Activated naive CD4-positive, alpha-beta T cell treated with anti-CD3 and anti-CD28 coated beads, Interleukin-2, amount 50 U/mL, for 72 hours (primary cell): ENCODE results near the gene TALDO1. TPM values are rescaled to one million over a fixed set of nuclear protein-coding genes. Genes with fewer than 3 reads are reported as not detected.

Experiments used
- ATAC-seq, 2 donors: fragments of 150-1000 bp; cut with Tn5 transposase; 2 replicates each; pipeline ENCODE4 v1.10.0; 2021; ENCODE audit warnings: mild to moderate bottlenecking in 2 of 2, moderate library complexity in 2 of 2
- DNase-seq, 2 donors: peaks; one replicate each; pipeline ENCODE4 v3.0.0; 2021 to 2022; ENCODE audit warnings: low spot score in 2 of 2
- H3K27ac Mint-ChIP-seq, 2 donors: one replicate each; pipeline ENCODE4 v1.8.0; 2022; ENCODE audit warnings: mild to moderate bottlenecking in 2 of 2, mixed read lengths in 2 of 2
- H3K36me3 Mint-ChIP-seq, 2 donors: one replicate each; pipeline ENCODE4 v1.8.0; 2022; ENCODE audit warnings: mixed read lengths in 2 of 2
- H3K9me3 Mint-ChIP-seq, 2 donors: one replicate each; pipeline ENCODE4 v1.8.0; 2022; ENCODE audit warnings: mixed read lengths in 2 of 2
- total RNA-seq, 2 donors: library from RNA; stranded (reverse); gene quantifications; one replicate each; pipeline ENCODE4 v1.2.3, GENCODE V29; 2022

Gene TALDO1
- total RNA-seq, 2 donors from 2014 or later, result 226 to 328 TPM

- Mint-ChIP-seq H3K27ac (no peak overlapping the region), H3K36me3 (no peaks in the 10 kb centered on the region), H3K9me3 (no peaks in the 10 kb centered on the region)
- DNase-seq, result no peak
- ATAC-seq, result no peak
Measured at GRCh38 chr11:707817-708420, 39.3 kb upstream of the TALDO1 start.

DNA sequence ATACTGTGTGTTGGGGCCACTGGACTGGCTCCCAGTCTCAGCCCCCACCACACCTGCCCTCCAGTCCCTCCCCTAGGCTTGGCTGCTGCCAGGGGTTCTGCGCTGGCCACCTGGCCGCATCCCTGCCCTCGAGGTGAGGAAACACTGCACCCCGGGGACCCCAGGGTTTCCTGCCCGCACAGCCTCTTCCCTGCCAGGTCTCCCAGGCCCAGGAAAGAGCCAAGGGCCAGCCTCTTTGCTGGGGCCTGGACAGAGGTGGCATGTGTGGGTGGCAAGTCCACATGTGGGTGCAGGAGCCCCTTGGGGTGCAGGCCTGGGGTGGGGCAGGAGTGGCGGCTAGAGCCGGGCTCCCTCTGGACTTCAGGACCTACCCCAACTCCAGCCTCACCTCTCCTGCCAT, 38.8 kb upstream of the TALDO1 start:
- no peak for DNase-seq
- Mint-ChIP-seq H3K9me3 (no peaks in the 10 kb centered on the region), H3K36me3 (no peaks in the 10 kb centered on the region), H3K27ac (no peak overlapping the region)
- ATAC-seq, result no peak

- Mint-ChIP-seq H3K27ac (no peak overlapping the region), H3K36me3 (no peaks in the 10 kb centered on the region), H3K9me3 (no peaks in the 10 kb centered on the region)
- no peak for ATAC-seq
- no peak for DNase-seq
Measured at GRCh38 chr11:709109-709997, 37.9 kb upstream of the TALDO1 start.

- no peak overlapping the region for H3K27ac Mint-ChIP-seq
- H3K36me3 Mint-ChIP-seq, result no peaks in the 10 kb centered on the region
- ATAC-seq, result no peak
Measured at GRCh38 chr11:714436-714835, 32.8 kb upstream of the TALDO1 start.

DNA sequence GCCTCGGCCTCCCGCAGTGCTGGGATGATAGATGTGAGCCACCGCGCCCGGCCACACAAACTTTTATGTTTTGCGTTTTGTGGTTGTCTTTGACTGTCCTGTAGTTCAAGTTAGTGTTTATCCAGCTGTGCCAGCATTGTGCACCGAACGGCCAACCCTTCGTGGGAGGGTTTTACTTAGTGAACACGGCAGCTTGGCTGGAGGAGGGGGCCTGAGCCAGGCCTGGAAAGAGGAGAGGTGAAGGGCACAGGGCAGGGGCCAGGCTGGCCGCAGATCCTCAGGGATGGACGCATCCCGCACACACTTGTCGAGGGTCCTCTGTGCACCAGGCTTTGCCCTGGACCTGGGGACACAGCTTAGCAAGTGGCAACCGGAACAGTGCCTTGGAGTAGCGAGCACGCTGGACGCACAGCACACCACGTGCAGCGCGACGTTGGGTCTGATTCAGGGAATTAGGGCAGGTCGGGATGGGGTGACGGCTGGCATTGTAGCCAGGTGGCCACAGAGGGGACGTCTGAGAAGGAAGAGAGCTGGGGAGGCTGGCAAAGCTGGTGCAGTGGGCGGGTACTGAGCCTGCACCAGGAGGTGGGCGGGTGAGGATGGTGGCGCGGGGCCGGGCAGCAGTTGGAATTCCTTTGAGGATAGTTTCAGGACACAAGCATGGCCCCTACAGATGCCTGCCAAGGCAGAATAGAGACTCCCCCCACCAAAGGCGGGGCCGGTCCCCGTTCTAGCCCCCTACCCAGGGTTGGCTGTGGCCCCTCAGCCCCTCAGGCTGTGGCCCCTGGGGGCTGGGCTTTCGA, 27.8 kb upstream of the TALDO1 start:
- Mint-ChIP-seq H3K9me3 (no peaks in the 10 kb centered on the region), H3K27ac (no peak overlapping the region), H3K36me3 (no peaks in the 10 kb centered on the region)
- ATAC-seq, result no peak
- no peak for DNase-seq

More at GRCh38 chr11:714436-714835, 32.8 kb upstream of the TALDO1 start:
- no peaks in the 10 kb centered on the region for H3K9me3 Mint-ChIP-seq
- no peak for DNase-seq

GRCh38 chr11:720017-720641, 27.1 kb upstream of the TALDO1 start:
- DNase-seq (no peak), ATAC-seq (no peak)
- Mint-ChIP-seq H3K9me3 (no peaks in the 10 kb centered on the region), H3K27ac (no peak overlapping the region), H3K36me3 (no peaks in the 10 kb centered on the region)

GRCh38 chr11:720642-721246, 26.5 kb upstream of the TALDO1 start:
- DNase-seq (peak in 1 of 2 donors; percentile 20), ATAC-seq (peak; percentile 40 to 53)
- no peak overlapping the region for H3K27ac Mint-ChIP-seq
- H3K36me3 Mint-ChIP-seq, result no peaks in the 10 kb centered on the region
- no peaks in the 10 kb centered on the region for H3K9me3 Mint-ChIP-seq

DNA sequence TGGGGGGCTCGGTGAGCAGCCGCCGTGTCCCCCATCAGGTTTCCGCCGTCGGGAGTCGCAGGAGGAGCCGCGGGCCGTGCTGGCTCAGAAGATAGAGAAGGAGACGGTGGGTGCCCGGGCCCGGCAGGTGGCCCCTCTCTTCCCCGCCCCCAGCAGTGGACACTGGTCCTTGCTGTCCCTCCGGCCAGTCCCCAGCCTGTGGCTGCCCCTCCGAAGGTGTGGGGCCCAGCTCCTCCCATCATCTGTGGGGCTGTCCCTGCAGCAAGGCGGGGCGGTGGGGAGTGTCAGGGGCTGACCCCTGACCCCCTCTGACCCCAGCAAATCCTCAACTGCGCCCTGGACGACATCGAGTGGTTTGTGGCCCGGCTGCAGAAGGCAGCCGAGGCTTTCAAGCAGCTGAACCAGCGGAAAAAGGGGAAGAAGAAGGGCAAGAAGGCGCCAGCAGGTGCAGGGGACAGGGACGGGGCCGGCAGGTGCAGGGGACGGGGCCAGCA, 26.0 kb upstream of the TALDO1 start:
- H3K27ac Mint-ChIP-seq, result no peak overlapping the region
- DNase-seq (no peak), ATAC-seq (no peak)
- no peaks in the 10 kb centered on the region for H3K36me3 Mint-ChIP-seq
- no peaks in the 10 kb centered on the region for H3K9me3 Mint-ChIP-seq

- Mint-ChIP-seq H3K36me3 (no peaks in the 10 kb centered on the region), H3K27ac (no peak overlapping the region), H3K9me3 (no peaks in the 10 kb centered on the region)
- peak in 1 of 2 donors; percentile 57 for DNase-seq
- peak in 1 of 2 donors; percentile 52 for ATAC-seq
Measured at GRCh38 chr11:721741-722345, 25.4 kb upstream of the TALDO1 start.

- no peaks in the 10 kb centered on the region for H3K36me3 Mint-ChIP-seq
- no peak for ATAC-seq
- no peak overlapping the region for H3K27ac Mint-ChIP-seq
- H3K9me3 Mint-ChIP-seq, result no peaks in the 10 kb centered on the region
- no peak for DNase-seq
Measured at GRCh38 chr11:722346-722811, 24.9 kb upstream of the TALDO1 start.

DNA sequence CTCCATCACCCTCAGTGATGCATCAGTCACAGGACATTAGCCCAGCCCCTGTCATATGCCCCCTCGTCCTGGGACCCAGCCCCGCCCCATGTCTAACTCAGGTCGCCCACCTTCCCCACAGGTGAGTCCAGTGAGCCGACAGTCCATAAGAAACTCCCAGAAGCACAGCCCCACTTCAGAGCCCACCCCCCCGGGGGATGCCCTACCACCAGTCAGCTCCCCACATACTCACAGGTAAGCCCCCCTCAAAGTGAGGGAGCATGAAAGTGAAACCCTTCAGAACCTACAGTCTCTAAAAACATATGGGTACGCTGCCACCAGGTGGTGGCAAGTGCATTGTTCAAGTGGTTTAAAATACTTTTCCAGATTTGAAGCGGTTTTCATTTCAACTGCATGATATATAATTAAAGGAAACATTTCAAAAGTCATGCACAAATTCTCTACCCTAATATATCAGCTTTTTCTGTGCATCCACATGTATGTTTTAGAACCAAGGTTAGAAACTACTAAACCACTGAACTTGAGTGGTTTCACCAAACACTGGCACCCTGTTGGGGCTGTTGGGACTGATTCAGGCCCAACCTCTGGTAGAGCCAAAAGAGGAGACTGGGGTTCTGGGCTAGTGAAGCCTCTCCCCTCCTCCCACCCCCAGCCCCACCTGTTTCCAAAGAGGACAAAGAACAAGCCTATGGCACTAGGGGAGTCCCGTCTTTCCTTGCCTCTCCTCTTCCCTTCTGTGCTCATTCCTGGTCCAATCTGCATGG, 24.0 kb upstream of the TALDO1 start:
- peak in 1 of 2 donors; percentile 58 for ATAC-seq
- Mint-ChIP-seq H3K36me3 (no peaks in the 10 kb centered on the region), H3K9me3 (no peaks in the 10 kb centered on the region), H3K27ac (no peak overlapping the region)
- DNase-seq, result peak in 1 of 2 donors; percentile 37

DNA sequence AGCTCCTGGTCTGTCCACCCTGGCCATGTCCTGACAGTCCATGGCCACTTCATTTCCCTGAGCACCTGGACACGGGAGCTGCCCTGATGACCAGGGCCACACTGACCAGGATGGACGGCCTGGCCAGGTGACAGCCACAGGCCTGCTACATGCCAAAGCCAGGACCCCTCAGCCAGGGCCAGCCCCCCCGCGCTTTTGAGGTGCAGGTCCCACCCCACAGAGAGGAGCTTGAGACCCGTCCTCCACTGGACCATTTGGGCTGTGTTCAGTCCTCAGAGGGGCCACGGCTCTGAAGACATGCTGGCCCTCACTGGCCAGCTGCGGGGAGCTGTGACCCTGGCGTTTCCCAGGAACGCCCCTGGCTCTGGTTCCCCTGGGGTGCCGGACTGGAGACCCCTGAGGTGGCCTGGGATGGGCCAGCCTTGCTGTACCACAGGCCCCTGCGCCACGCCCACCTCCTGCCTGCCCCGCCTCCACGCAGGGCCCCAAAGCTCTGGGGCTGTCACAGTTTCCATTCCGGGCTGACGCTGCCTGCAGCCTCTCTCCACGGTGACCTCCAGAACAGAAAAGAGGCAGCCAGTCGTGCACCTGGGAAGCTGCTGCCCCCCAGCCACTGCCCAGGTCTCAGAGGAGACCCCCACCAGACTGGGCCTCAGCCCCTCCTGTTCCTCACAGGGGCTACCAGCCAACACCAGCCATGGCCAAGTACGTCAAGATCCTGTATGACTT, 23.1 kb upstream of the TALDO1 start:
- no peak for DNase-seq
- ATAC-seq, result no peak
- Mint-ChIP-seq H3K27ac (no peak overlapping the region), H3K9me3 (no peaks in the 10 kb centered on the region), H3K36me3 (no peaks in the 10 kb centered on the region)

DNA sequence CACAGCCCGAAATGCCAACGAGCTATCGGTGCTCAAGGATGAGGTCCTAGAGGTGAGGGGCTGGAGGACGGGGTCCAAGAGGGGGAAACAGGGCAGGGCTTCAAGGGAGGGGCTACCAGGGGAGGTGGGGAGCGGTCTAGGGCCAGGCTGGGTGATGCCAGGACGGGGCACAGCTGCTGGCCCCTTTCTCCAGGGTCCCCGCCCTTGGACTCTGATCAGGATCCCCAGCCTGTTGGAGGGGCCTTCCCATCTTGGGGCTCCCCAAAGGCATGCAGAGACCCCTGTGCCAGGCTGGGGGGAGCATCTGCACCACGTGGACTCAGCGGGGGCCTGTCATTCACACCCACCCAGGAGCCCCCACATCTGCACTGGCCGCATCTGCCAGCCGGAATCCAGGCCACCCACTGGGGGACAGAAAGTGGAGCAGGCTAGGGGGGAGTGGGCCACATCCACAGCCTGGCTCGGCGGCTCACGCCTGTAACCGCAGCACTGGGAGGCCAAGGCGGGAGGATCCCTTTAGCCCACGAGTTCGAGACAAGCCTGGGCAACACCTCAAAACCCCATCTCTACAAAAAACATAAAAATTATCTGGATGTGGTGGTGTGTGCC, 22.4 kb upstream of the TALDO1 start:
- Mint-ChIP-seq H3K27ac (no peak overlapping the region), H3K36me3 (no peaks in the 10 kb centered on the region)

GRCh38 chr11:725624-726202, 21.6 kb upstream of the TALDO1 start:
- Mint-ChIP-seq H3K36me3 (no peaks in the 10 kb centered on the region), H3K27ac (no peak overlapping the region), H3K9me3 (no peaks in the 10 kb centered on the region)
- ATAC-seq (peak in 1 of 2 donors; percentile 19), DNase-seq (peak in 1 of 2 donors; percentile 21)

More for the DNA sequence above, 22.4 kb upstream of the TALDO1 start:
- H3K9me3 Mint-ChIP-seq, result no peaks in the 10 kb centered on the region
- ATAC-seq, result no peak
- no peak for DNase-seq
